Measurements from ENCODE around the gene AMPD3.
"Not testable (repeated sequence)": the region's sequence is repeated elsewhere in the genome, so short reads cannot be mapped to it uniquely, and the experiment has no call there.

AMPD3 gene

GRCh38 chr11:10436683-10437082 is 18.4 kb upstream of the AMPD3 start:
- not testable (repeated sequence) for DNase-seq

- no peak for DNase-seq
These were observed 16.6 kb upstream of the AMPD3 start for GRCh38 chr11:10438458-10438857.

GRCh38 chr11:10439351-10439750 is 15.7 kb upstream of the AMPD3 start:
- DNase-seq = no peak

- no peak for DNase-seq
These were observed 15.1 kb upstream of the AMPD3 start for GRCh38 chr11:10439924-10440323.

GRCh38 chr11:10440401-10440800 is 14.7 kb upstream of the AMPD3 start:
- DNase-seq = no peak

GRCh38 chr11:10441091-10441490 is 14.0 kb upstream of the AMPD3 start:
- DNase-seq = no peak

GRCh38 chr11:10441652-10442503 is 13.2 kb upstream of the AMPD3 start:
- no peak for DNase-seq

GRCh38 chr11:10443152-10443551 is 11.9 kb upstream of the AMPD3 start:
- DNase-seq = no peak

GRCh38 chr11:10443721-10444235 is 11.3 kb upstream of the AMPD3 start:
- no peak for DNase-seq

- no peak for DNase-seq
These were observed 10.2 kb upstream of the AMPD3 start for GRCh38 chr11:10444725-10445315.

- DNase-seq = no peak
These were observed 7.6 kb upstream of the AMPD3 start for GRCh38 chr11:10447445-10447844.

GRCh38 chr11:10450462-10451425 is 4.3 kb upstream of the AMPD3 start:
- DNase-seq = peak; percentile 87

- DNase-seq = no peak
These were observed 3.5 kb upstream of the AMPD3 start for GRCh38 chr11:10451426-10452116.

GRCh38 chr11:10452211-10452767 is 2.8 kb upstream of the AMPD3 start:
- no peak for DNase-seq

GRCh38 chr11:10453261-10453660 is 1.8 kb upstream of the AMPD3 start:
- no peak for DNase-seq

GRCh38 chr11:10455637-10456487 is 798 bp downstream of the AMPD3 start:
- DNase-seq = peak; percentile 56

GRCh38 chr11:10456519-10456918 is 1.5 kb downstream of the AMPD3 start:
- DNase-seq = no peak

- no peak for DNase-seq
These were observed 2.8 kb downstream of the AMPD3 start for GRCh38 chr11:10457901-10458300.

GRCh38 chr11:10459029-10459970 is 4.2 kb downstream of the AMPD3 start:
- DNase-seq = no peak

Measured in right kidney (tissue), 1 donor.